Stimulated activated naive CD8-positive, alpha-beta T cell treated with anti-CD3 and anti-CD28 coated beads, Interleukin-15, amount 100 ng/mL, for 72 hours (primary cell): Measurements from ENCODE around the gene JAG1.

Experiments
- ATAC-seq: fragments of 150-1000 bp; cut with Tn5 transposase; 2 replicates; pipeline ENCODE4 v1.10.0; 2021; ENCODE audit warnings: mild to moderate bottlenecking, moderate library complexity
- DNase-seq, 2 donors: peaks; one replicate each; pipeline ENCODE4 v3.0.0; 2021 to 2022
- H3K27ac Mint-ChIP-seq, 2 donors: one replicate each; pipeline ENCODE4 v1.8.0; 2022; ENCODE audit warnings: mild to moderate bottlenecking in 2 of 2, mixed read lengths in 2 of 2, moderate library complexity in 2 of 2
- H3K27me3 Mint-ChIP-seq: one replicate; pipeline ENCODE4 v1.8.0; 2022; ENCODE audit warnings: mixed read lengths
- H3K4me1 Mint-ChIP-seq: one replicate; pipeline ENCODE4 v1.8.0; 2022; ENCODE audit warnings: mild to moderate bottlenecking, mixed read lengths
- H3K4me3 Mint-ChIP-seq, 2 donors: one replicate each; pipeline ENCODE4 v1.8.0; 2022; ENCODE audit warnings: mild to moderate bottlenecking in 2 of 2, mixed read lengths in 2 of 2, moderate library complexity in 1 of 2
- H3K9me3 Mint-ChIP-seq, 2 donors: one replicate each; pipeline ENCODE4 v1.8.0; 2022; ENCODE audit warnings: mixed read lengths in 2 of 2

JAG1 gene

GRCh38 chr20:10673842-10674683, at the start of gene JAG1:
Gene JAG1 (minus strand): TSS chr20:10673999. CDS start chr20:10673530, 469 bp downstream.
- Mint-ChIP-seq H3K4me3 (peak within 1 kb of the TSS; percentile 95 to 97), H3K9me3 (no peaks in the 10 kb centered on the region), H3K4me1 (peaks cover 40% of the 10 kb centered on the region), H3K27ac (peak within 1 kb of the TSS; percentile 65 to 91), H3K27me3 (peaks cover 97% of the 10 kb centered on the region)
- ATAC-seq (peak; percentile 81), DNase-seq (peak; percentile 86 to 88)

- ATAC-seq: no peak
- Mint-ChIP-seq H3K9me3 (peaks cover 0 to 4% of the 10 kb centered on the region in 2 donors), H3K4me1 (no peaks in the 10 kb centered on the region), H3K4me3 (no peak overlapping the region), H3K27me3 (peaks cover 40% of the 10 kb centered on the region), H3K27ac (no peak overlapping the region)
- no peak for DNase-seq
These were observed 48.2 kb upstream of the JAG1 start for GRCh38 chr20:10721976-10722375.

GRCh38 chr20:10721137-10721896, 47.5 kb upstream of the JAG1 start:
- Mint-ChIP-seq H3K9me3 (peaks cover 0 to 4% of the 10 kb centered on the region in 2 donors), H3K27me3 (peaks cover 46% of the 10 kb centered on the region), H3K4me3 (no peak overlapping the region), H3K4me1 (no peaks in the 10 kb centered on the region), H3K27ac (no peak overlapping the region)
- no peak for DNase-seq
- no peak for ATAC-seq

- DNase-seq (no peak), ATAC-seq (no peak)
- Mint-ChIP-seq H3K27ac (no peak overlapping the region), H3K4me1 (no peaks in the 10 kb centered on the region), H3K9me3 (peaks cover 0 to 4% of the 10 kb centered on the region in 2 donors), H3K4me3 (no peak overlapping the region), H3K27me3 (peaks cover 46% of the 10 kb centered on the region)
These were observed 46.8 kb upstream of the JAG1 start for GRCh38 chr20:10720565-10720964.

- ATAC-seq (no peak), DNase-seq (no peak)
- Mint-ChIP-seq H3K4me1 (no peaks in the 10 kb centered on the region), H3K27me3 (peaks cover 46% of the 10 kb centered on the region), H3K9me3 (peaks cover 0 to 4% of the 10 kb centered on the region in 2 donors), H3K4me3 (no peak overlapping the region), H3K27ac (no peak overlapping the region)
These were observed 46.1 kb upstream of the JAG1 start for GRCh38 chr20:10719740-10720385.

GRCh38 chr20:10718661-10719060, 44.9 kb upstream of the JAG1 start:
- H3K4me1 Mint-ChIP-seq: no peaks in the 10 kb centered on the region
- H3K27ac Mint-ChIP-seq: no peak overlapping the region
- H3K4me3 Mint-ChIP-seq: no peak overlapping the region
- peaks cover 0 to 4% of the 10 kb centered on the region in 2 donors for H3K9me3 Mint-ChIP-seq
- peaks cover 46% of the 10 kb centered on the region for H3K27me3 Mint-ChIP-seq
- ATAC-seq (no peak), DNase-seq (no peak)

GRCh38 chr20:10716855-10717254, 43.1 kb upstream of the JAG1 start:
- no peak for DNase-seq
- no peak for ATAC-seq
- H3K4me1 Mint-ChIP-seq: no peaks in the 10 kb centered on the region
- no peak overlapping the region for H3K4me3 Mint-ChIP-seq
- no peak overlapping the region for H3K27ac Mint-ChIP-seq
- no peaks in the 10 kb centered on the region for H3K9me3 Mint-ChIP-seq
- peaks cover 35% of the 10 kb centered on the region for H3K27me3 Mint-ChIP-seq

GRCh38 chr20:10715035-10715434, 41.2 kb upstream of the JAG1 start:
- Mint-ChIP-seq H3K4me1 (no peaks in the 10 kb centered on the region), H3K9me3 (no peaks in the 10 kb centered on the region), H3K27me3 (peaks cover 19% of the 10 kb centered on the region), H3K4me3 (no peak overlapping the region), H3K27ac (no peak overlapping the region)
- ATAC-seq: no peak
- no peak for DNase-seq

GRCh38 chr20:10714236-10714975, 40.6 kb upstream of the JAG1 start:
- Mint-ChIP-seq H3K9me3 (no peaks in the 10 kb centered on the region), H3K4me1 (no peaks in the 10 kb centered on the region), H3K27ac (no peak overlapping the region), H3K27me3 (peaks cover 15% of the 10 kb centered on the region), H3K4me3 (no peak overlapping the region)
- DNase-seq (no peak), ATAC-seq (no peak)

- Mint-ChIP-seq H3K27ac (no peak overlapping the region), H3K9me3 (no peaks in the 10 kb centered on the region), H3K27me3 (peaks cover 15% of the 10 kb centered on the region), H3K4me3 (no peak overlapping the region), H3K4me1 (no peaks in the 10 kb centered on the region)
- ATAC-seq (no peak), DNase-seq (no peak)
These were observed 39.4 kb upstream of the JAG1 start for GRCh38 chr20:10713161-10713560.

- no peaks in the 10 kb centered on the region for H3K4me1 Mint-ChIP-seq
- DNase-seq (no peak), ATAC-seq (no peak)
- H3K27me3 Mint-ChIP-seq: peaks cover 6% of the 10 kb centered on the region
- H3K9me3 Mint-ChIP-seq: no peaks in the 10 kb centered on the region
- no peak overlapping the region for H3K27ac Mint-ChIP-seq
- H3K4me3 Mint-ChIP-seq: no peak overlapping the region
These were observed 38.2 kb upstream of the JAG1 start for GRCh38 chr20:10711903-10712451.

GRCh38 chr20:10710991-10711775, 37.4 kb upstream of the JAG1 start:
- H3K9me3 Mint-ChIP-seq: no peaks in the 10 kb centered on the region
- H3K4me1 Mint-ChIP-seq: no peaks in the 10 kb centered on the region
- DNase-seq (no peak), ATAC-seq (no peak)
- no peak overlapping the region for H3K27ac Mint-ChIP-seq
- H3K27me3 Mint-ChIP-seq: peaks cover 4% of the 10 kb centered on the region
- H3K4me3 Mint-ChIP-seq: no peak overlapping the region

GRCh38 chr20:10709916-10710315, 36.1 kb upstream of the JAG1 start:
- Mint-ChIP-seq H3K4me3 (no peak overlapping the region), H3K4me1 (no peaks in the 10 kb centered on the region), H3K9me3 (no peaks in the 10 kb centered on the region), H3K27ac (no peak overlapping the region), H3K27me3 (peaks cover 7% of the 10 kb centered on the region)
- DNase-seq (no peak), ATAC-seq (no peak)

- peaks cover 7% of the 10 kb centered on the region for H3K27me3 Mint-ChIP-seq
- ATAC-seq: no peak
- DNase-seq: no peak
These were observed 34.8 kb upstream of the JAG1 start for GRCh38 chr20:10708351-10709185.

More at GRCh38 chr20:10708351-10709185, 34.8 kb upstream of the JAG1 start:
- Mint-ChIP-seq H3K4me3 (no peak overlapping the region), H3K27ac (no peak overlapping the region), H3K9me3 (peaks cover 0 to 7% of the 10 kb centered on the region in 2 donors), H3K4me1 (no peaks in the 10 kb centered on the region)
